NK-92 treated with Interleukin-12 subunit alpha and Interleukin-12 subunit beta, amount 100 ng/mL, for 24 hours (cell line): Measurements from ENCODE around the gene PSD4.
A peak's percentile ranks its signal among the peaks of the same experiment; 100 is the strongest.

Experiments used
- DNase-seq: peaks from one replicate; lab custom pipeline; 2025; lab: John Stamatoyannopoulos, UW

PSD4 gene

GRCh38 chr2:113207021-113207420, 33.2 kb downstream of the PSD4 start:
- no peak for DNase-seq

DNA sequence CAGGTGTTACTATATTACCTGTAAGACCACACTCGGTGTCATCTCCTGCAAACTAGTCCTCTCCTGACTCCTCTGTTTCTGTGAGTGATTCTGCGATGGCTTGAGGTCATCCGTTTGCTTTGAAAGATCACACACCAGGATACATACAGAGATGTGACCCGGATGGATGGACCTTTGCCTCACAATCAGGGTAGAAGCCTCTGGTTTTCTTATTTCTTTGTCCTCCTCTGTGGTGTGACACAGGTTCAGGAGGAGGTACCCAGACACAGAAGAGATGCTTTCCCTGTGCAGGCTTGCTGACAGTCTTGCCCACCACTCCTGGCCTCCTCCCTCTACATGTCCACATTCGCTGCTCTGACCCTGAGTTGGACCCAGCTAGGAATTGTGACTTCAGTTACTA, 34.6 kb downstream of the PSD4 start:
- no peak for DNase-seq

GRCh38 chr2:113209011-113209645, 35.4 kb downstream of the PSD4 start:
- no peak for DNase-seq

- DNase-seq: no peak
Observed at GRCh38 chr2:113209646-113210171, 35.9 kb downstream of the PSD4 start.

GRCh38 chr2:113211226-113212105, 37.7 kb downstream of the PSD4 start:
- no peak for DNase-seq

- DNase-seq: no peak
Observed at GRCh38 chr2:113212245-113213060, 38.7 kb downstream of the PSD4 start.

DNA sequence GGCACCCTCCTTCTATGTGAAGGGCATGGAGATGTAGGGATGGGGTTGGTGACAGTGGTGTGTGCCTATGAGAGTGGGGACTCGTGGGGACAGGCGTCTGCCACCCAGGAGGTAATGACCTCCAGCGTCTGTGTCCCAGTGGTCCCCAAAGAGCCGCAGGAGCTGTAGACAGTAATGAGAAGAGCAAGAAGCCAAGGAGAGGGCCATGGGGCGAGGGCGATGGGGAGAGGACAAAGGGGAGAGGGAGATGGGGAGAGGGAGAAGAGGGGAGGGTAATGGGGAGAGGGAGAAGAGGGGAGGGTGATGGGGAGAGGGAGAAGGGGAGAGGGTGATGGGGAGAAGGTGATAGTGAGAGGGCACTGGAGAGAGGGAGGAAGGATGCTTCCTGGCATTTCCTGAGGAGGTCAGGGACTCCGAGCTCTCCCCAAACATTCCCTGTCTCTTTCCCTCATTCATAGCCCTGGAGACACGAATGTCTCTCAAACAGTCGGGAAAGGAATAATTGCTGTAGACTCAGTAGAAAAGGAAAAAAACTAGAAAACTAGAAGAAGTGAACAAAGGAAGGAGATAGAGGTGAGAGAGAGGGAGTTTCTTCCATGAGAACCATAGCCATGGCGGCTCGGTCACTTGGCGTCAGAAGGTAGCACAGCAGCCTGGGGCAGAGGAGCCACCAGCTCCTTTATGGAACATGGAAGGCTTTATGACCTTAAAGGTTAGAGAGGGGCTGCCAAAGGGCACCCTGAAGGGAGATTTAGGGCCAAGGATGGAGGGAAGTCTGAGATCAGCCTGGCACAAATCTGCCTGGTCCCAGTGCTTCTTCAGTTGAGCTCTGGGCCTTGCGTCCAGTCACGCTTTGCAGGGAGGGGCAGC, 39.5 kb downstream of the PSD4 start:
- DNase-seq: no peak

- no peak for DNase-seq
Observed at GRCh38 chr2:113214141-113214540, 40.4 kb downstream of the PSD4 start.

- DNase-seq: no peak
Observed at GRCh38 chr2:113215056-113215455, 41.3 kb downstream of the PSD4 start.

DNA sequence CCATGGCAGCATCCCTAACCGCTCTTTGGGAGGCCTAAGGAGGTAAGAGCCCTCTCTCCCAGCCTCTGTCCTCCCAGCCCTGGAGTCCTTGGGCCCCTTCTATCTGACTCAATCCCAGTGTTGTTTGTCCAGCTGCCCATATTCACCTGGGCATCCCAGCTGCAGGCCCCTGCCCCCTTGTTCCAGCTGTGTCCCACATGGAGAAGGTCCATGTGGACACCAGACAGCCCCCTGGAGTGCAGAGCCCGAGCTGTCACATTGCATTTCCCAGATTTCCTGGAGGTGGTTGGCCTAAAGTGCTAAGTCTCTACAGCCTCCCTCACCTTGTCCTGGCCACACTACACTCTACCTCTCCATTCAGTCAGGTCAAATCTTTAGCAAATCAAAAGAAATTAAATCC, 42.5 kb downstream of the PSD4 start:
- no peak for DNase-seq

DNA sequence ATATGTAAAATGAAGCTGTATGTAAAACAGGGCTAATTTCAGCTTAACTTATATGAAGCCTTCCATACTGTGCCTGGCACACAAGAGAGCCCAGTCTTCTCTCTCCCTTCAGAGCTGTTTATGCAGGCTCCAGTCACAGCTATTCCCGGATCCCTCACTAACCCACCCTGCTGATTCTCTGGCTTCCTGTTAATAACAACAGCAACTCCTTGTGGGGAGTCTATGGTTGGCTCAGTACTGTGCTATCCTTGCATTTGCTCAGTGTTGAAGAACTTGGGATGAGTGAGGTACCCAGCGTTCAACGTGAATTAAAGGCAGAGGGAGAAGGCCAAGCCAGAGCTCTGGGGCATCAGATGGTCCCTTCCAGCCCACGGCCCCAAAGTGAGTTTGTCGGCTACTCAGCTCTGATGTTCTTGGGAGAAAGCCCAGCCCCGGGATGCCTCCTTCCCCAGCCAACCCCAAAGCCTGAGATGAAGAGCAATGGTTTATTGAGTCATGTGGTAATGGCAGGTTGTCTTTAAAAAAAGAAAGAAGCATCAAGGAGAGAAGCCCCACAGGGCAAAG, 43.2 kb downstream of the PSD4 start:
- DNase-seq: no peak

DNA sequence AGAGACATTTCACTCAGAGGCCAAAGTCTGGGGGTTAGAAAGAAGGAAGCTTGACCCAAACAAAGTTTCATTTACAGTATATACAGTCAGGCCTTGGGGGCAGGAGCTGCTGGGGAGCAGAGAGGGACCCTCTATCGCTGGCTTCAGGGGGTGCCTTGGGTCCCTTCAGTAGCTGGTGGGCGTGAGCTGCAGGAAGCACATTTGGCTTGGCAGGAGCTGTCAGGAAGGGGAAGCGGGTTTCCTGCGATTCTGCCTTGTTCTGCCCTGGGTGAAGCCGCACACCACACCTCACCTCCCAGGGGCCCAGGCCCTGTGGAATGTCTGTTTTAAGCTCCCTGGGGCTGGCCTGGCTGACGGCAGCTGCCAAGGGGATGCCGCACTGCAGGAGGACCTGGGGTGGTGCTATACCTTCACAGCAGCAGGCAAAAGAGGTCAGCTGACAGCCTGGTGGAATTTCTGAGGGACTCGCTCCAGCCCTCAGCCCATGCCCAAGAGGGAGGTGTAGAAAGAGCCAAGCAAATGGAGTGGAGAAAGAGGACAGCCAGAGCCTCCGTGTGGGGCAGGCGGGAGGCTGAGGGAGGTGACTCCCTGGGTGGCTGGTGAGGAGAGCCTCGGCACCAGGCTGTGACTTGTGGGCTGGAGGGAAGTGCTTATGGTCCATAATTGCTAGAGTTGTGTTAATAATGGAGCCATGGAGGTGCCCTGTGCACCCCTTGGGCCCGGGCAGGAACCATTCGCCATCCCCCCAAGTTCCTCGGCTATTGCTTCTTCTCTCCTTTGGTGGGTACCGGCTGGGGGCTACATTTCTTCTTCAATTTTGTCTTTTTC, 43.9 kb downstream of the PSD4 start:
- DNase-seq: no peak

DNA sequence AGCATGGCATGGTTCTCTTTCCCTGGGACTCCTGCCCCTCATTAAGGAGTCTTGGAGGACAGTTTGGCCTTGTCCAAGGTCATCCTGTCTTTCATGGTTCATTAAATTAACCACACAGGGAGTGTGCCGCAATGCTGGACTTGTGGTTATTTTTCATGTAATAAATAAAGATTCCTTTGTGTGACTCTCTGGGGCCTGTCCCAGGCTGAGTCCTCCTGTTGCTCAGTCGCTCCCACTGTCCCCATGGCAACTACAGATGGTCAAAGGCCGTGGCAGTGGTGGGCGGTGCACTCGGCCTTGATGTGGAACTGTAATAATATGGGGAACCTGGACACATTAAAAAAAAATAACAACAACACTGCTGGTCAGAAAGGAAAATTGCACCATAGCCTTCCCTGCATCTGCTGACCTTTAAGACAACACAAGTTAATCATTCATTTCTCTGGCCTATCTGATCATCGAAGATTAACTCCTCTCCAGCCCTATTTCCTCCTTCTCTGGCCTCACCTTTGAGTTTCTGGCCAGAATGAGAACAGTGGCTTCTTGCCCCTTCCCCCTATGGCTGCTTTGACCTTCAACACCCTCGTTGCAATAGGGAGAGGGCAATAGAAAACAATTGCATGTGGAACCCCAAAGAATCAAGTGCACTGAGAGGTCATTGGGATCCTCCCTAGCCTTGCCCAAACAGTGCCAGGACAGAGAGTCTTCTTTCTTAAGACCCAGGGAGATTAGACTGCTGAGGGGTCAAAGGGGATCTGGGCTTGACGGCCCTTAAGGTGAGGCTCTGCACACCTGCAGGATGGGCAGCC, 44.7 kb downstream of the PSD4 start:
- DNase-seq: no peak

DNA sequence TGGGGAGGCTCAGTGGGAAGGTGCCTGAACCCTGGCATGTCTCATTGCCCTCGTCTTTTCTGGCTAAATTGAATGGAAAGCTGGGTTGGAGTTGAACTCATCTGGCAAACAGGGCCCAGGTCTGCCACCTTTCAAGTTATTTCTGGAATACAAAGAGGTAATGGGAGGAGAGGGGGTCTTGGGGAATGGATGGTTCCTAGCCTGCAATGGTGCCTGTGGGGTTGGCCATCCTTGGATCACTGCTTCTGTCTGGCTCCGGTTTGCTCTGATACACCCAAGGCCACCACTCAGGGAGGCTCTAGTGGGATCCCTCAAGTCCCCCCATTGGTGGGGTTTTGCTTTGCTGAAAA, 45.3 kb downstream of the PSD4 start:
- no peak for DNase-seq

- no peak for DNase-seq
Observed at GRCh38 chr2:113219525-113219888, 45.7 kb downstream of the PSD4 start.

DNA sequence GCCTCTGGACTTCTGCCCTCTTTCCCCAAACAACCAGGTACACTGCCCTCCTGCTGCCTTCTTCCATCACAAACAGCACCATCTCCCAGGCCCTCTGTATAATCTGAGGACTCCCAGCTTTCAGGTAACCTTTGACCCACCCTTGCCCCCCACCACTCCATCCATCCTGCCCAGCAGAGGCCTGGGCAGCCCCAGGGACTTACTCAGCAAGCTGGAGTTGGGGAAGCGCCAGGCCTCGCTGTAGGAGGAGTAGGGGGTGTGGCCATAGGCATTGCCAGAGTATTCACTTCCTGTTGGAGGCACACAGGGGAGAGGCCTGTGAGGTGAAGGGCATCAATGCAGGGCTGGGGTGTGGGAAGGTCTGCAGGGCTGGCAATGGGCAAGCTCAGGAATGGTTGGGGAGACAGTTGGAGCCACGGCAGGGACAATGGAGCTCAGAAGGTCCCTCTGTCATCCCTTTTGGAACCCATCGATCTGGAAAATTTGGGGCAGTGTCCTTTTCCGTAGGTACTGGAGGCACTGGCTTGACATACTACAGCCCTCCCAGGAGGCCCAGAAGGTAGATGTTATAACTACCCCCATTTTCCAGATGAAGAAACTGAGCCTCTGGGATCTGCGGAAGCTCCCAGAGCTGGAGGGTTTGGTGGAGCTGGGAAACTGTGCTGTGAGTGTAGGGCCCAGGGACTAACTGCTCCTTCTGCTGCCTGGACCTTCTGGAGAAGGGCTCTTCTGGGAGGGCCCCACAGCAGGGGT, 46.3 kb downstream of the PSD4 start:
- DNase-seq: peak; percentile 29

GRCh38 chr2:113220970-113221708, 47.4 kb downstream of the PSD4 start:
- DNase-seq: no peak

DNA sequence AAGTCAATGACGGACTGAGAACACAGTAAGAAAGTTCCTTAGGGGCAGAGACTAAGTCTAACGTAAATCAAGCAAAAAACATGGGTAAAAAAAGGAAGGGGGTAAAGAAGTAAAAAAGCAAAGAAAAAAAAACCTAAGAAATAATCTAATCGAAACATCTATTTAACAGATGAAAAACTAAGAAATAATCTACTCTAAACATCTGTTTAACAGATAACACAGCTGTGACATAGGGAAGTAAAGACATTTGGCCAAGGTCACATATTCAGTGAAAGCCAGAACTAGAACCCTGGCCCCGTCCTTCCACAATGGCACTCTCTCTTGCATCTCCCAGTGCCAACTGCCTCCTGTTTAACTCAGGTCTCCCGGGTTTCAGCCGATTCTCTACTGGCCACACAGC, 48.1 kb downstream of the PSD4 start:
- DNase-seq: no peak
